GM12872 (cell line): ENCODE measurements around the gene GRAMD1A.

ENCODE experiments used
- CTCF ChIP-seq: IDR thresholded peaks from 3 replicates; pipeline ENCODE4 v1.5.1; 2011; ENCODE audit warnings: low read depth, mild to moderate bottlenecking, low read length, moderate library complexity; ENCODE audit not compliant: insufficient read depth

The GRAMD1A gene

GRCh38 chr19:35075202-35076025, 75.3 kb downstream of the GRAMD1A start:
- TF ChIP-seq CTCF: no peak

- TF ChIP-seq CTCF: no peak
These were observed 75.9 kb downstream of the GRAMD1A start for GRCh38 chr19:35076026-35076370.
